ENCODE data around the gene BHLHE41. TPM values are rescaled to one million over a fixed set of nuclear protein-coding genes. Genes with fewer than 3 reads are reported as not detected.

The BHLHE41 gene
- total and polyA plus RNA-seq, 2 of the 8 experiments (the other 6 are each of a cell fraction or from before 2014, with no cell fraction given): 1.1 to 3.4 TPM

DNA sequence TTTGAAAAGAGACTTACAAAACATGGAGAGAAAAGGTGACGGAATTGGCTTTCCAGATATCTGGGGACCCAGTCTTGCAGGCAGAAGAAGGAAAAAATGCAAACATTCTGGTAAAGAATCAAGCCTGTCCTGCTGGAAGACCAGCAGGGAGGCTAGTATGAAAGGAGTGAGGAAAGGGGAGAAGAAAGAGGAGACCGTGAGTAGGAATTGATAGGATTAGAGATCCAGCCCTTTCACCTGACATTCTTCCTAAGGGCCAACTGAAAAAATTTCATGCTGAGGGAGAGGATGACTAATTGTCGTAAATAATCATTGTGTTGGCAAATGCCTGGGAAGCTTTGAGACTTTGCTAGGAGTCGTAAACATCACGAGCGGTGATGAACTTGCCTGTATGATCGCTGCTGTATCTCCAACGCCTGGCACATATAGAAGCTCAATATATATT, 12.1 kb downstream of the BHLHE41 start:
- Histone ChIP-seq H2BK120ac (replicated peaks; ENCODE audit: low read depth, low read length) (no peak overlapping the region), H4K91ac (replicated peaks; ENCODE audit: insufficient read length, low read length) (no peak overlapping the region), H3K56ac (replicated peaks; ENCODE audit: insufficient read length, low read depth, low read length) (no peak overlapping the region), H2BK12ac (ENCODE audit: low read depth, low read length) (peak overlapping the region; percentile 14; the same call in 1 of the 2 replicates), H3K23me2 (ENCODE audit: low read depth, low read length) (peaks cover 2% of the 10 kb centered on the region; the same call in 1 of the 2 replicates), H3K79me1 (ENCODE audit: low read depth, low read length) (no peaks in the 10 kb centered on the region), H3K27ac (ENCODE audit: low read depth, low read length) (no peak overlapping the region), H3K23ac (ENCODE audit: insufficient read length) (no peak overlapping the region), H4K8ac (ENCODE audit: extremely low read depth, insufficient read depth, low read length) (no peak overlapping the region), H3K18ac (ENCODE audit: extremely low read depth, low read length) (no peak overlapping the region), H2BK5ac (ENCODE audit: low read depth, low read length) (no peak overlapping the region; the same call in 1 of the 2 replicates), H3K79me2 (ENCODE audit: control insufficient read depth in 1 of 2, insufficient read depth in 2 of 2, low read length in 2 of 2) (no peaks in the 10 kb centered on the region), H4K5ac (ENCODE audit: insufficient read length, low read depth, low read length) (no peak overlapping the region), H3K9me3 (ENCODE audit: insufficient read depth in 2 of 2, low read depth in 1 of 2, low read length in 1 of 2) (no peaks in the 10 kb centered on the region), H3K4me1 (replicated peaks in 1 of 4; ENCODE audit: control insufficient read depth in 3 of 4, insufficient read depth in 4 of 4, low read length in 3 of 4) (peaks cover 0 to 18% (median 16%) of the 10 kb centered on the region in 4 experiments; a peak in 5 of 7 replicates), H3K4ac (replicated peaks; ENCODE audit: insufficient read length, low read depth, low read length) (no peak overlapping the region), H3K4me3 (ENCODE audit: extremely low read depth in 1 of 4, insufficient read depth in 2 of 4, low read depth in 3 of 4, low read length in 4 of 4) (peak overlapping the region; percentile 21 to 78 (median 48); a peak in 5 of 8 replicates), H3K36me3 (ENCODE audit: control insufficient read depth in 2 of 4, insufficient read depth in 4 of 4, low read length in 3 of 4) (no peaks in the 10 kb centered on the region), H2AFZ (ENCODE audit: low read length) (no peak overlapping the region), H3K9ac (replicated peaks in 1 of 4; ENCODE audit: extremely low read depth in 1 of 4, low read depth in 3 of 4, low read length in 3 of 4) (no peak overlapping the region), H3K27me3 (replicated peaks in 1 of 4; ENCODE audit: control insufficient read depth in 3 of 4, extremely low read depth in 1 of 4, insufficient read depth in 3 of 4, low read length in 3 of 4) (peaks cover 0 to 16% (median 15%) of the 10 kb centered on the region in 4 experiments; a peak in 6 of 7 replicates), H3K14ac (ENCODE audit: insufficient read length) (no peak overlapping the region), H4K20me1 (replicated peaks in 1 of 2; ENCODE audit: control insufficient read depth in 1 of 2, insufficient read depth in 2 of 2, low read length in 2 of 2) (no peaks in the 10 kb centered on the region), H3K4me2 (ENCODE audit: insufficient read depth in 1 of 2, low read depth in 2 of 2, low read length in 2 of 2) (peak overlapping the region; percentile 61 to 84), H2AK5ac (ENCODE audit: low read depth, low read length) (no peak overlapping the region), H2BK15ac (ENCODE audit: low read length) (no peak overlapping the region), H2BK20ac (ENCODE audit: low read length) (no peak overlapping the region)
- DNase-seq (ENCODE audit: low read depth in 1 of 2, low spot score in 2 of 2) (no peak), FAIRE-seq (peak; percentile 57)
- ChIA-PET POLR2A (ENCODE audit: partially characterized antibody) (interaction anchor here (0.9 to 4.5 kb wide), 4 partner anchors 11 to 22 kb away, joined by 3 to 42 read pairs (median 4); partner anchors contain the start of gene BHLHE41), CTCF (ENCODE audit: partially characterized antibody) (interaction anchor here (1.7 kb wide), 1 partner anchor 10 kb away, joined by 4 read pairs; no protein-coding TSS in a partner anchor)
- 7% methylated on average over 8 of the region's 8 CpGs; no CpG with 5 or more reads in 1 of the 2 experiments for WGBS, 2 experiments (ENCODE audit: extremely low coverage in 1 of 2, insufficient coverage in 1 of 2, insufficient read length in 1 of 2, insufficient replicate concordance in 2 of 2, low coverage in 1 of 2, low lambda C conversion rate in 2 of 2, missing lambda C conversion rate in 1 of 2)
- TF ChIP-seq ATF2 (IDR thresholded peaks at IDR 0.05; ENCODE audit: low read length) (0 out of 2 replicates have a peak, but pooled peaks have one; percentile 63), POU5F1 (IDR thresholded peaks at IDR 0.05; ENCODE audit: low read depth, low read length) (no peak), TAF7 (optimal IDR thresholded peaks at IDR 0.05; ENCODE audit: borderline replicate concordance, low read depth, low read length) (no peak), HDAC2 (IDR thresholded peaks at IDR 0.05; ENCODE audit: borderline replicate concordance in 1 of 2, low read depth in 2 of 2, low read length in 2 of 2) (no peak), PHF8 (conservative IDR thresholded peaks at IDR 0.05; ENCODE audit: low read depth, low read length) (no peak), SIX5 (IDR thresholded peaks at IDR 0.05; ENCODE audit: low read depth, low read length) (no peak), JUND (IDR thresholded peaks at IDR 0.05; ENCODE audit: low read length) (peak; percentile 82), RFX5 (IDR thresholded peaks at IDR 0.05; ENCODE audit: borderline replicate concordance, low read depth, low read length) (no peak), CBX5 (IDR thresholded peaks at IDR 0.05; ENCODE audit: low read depth, low read length) (no peak)
- TF ChIP-seq, protein P1, sequence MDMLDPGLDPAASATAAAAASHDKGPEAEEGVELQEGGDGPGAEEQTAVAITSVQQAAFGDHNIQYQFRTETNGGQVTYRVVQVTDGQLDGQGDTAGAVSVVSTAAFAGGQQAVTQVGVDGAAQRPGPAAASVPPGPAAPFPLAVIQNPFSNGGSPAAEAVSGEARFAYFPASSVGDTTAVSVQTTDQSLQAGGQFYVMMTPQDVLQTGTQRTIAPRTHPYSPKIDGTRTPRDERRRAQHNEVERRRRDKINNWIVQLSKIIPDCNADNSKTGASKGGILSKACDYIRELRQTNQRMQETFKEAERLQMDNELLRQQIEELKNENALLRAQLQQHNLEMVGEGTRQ (IDR thresholded peaks at IDR 0.05; ENCODE audit: low read length): no peak

Measured in H1 (cell line).